Measurements from ENCODE around the gene KCTD16.

GRCh38 chr5:144335561-144335960 is 164.9 kb downstream of the KCTD16 start:
- no peak for TF ChIP-seq POLR2AphosphoS5 (IDR thresholded peaks at IDR 0.05)
- no peak for TF ChIP-seq CTCF (IDR thresholded peaks at IDR 0.05)
- TF ChIP-seq POLR2A (IDR thresholded peaks at IDR 0.05) = no peak
- TF ChIP-seq EP300 (IDR thresholded peaks at IDR 0.05) = no peak

Measured in upper lobe of left lung (tissue), 4 donors.